ENCODE data around the gene CAMK2B. TPM values are rescaled to one million over a fixed set of nuclear protein-coding genes. Genes with fewer than 3 reads are reported as not detected.

Gene CAMK2B
- total RNA-seq, 1 experiment from 2014 or later = 0.13 TPM

DNA sequence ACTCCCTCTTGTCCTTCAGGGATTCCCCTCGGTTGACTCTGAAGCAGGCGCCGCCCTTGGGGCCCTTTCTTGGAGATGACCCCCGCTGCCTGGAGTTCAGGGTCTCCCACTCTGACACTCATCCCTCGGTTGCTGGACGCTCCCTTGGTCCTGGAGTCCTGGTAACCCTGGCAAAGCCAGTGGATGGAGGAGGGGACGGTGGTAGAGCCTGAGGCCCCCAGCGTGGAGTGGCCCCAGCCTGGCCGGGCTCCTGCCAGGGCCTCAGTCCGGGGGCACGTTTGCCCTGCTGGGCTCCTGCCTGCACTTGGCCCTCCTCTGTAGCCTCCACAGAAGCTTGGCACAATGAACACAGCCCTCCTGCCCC lies 9.3 kb upstream of the CAMK2B start:
- in situ Hi-C loops (cut with HindIII; ENCODE audit: low pct_unique_long_range_greater_than_20kb, low sequenced_read_pairs) = no loop called here
- no peak for DNase-seq (ENCODE audit: low read depth, low spot score)

DNA sequence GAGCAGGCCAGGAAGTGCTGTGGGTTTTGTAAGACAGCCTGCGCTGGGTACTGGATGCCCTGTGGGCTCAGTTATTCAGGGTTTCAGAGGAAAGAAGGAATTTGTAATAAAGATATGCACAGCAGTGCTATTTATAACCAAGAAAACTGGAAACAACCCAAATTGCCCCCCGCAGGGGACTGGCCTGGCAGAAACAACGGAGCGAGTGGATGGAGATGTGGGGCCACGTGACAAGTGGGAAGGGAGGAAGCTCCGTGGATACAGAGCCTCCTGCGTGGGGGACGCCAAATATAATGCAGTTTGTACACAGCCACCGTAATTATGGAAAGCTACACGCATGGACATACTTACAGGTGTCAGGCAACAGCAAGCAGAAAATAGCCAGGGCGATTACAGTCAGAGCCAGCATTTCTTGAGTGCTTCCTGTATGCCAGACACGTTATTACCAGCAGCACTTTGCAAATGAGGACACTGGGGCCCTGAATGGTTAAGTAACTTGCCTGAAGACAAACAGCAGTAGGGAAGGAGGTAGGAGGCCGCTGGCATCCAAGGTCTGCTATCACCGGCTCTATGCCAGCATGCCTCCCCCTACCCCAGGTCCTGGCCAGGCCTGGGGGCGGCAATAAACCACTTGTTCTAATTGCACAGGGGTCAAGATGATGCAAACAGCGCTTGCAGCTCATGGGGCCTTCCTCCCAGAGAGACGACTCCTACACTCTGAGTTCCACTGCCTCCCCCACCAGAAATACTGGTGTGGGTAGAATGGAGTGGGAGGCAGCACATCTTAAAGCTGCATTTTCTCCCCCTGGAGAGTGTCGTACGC lies 8.7 kb upstream of the CAMK2B start:
- in situ Hi-C loops (cut with HindIII; ENCODE audit: low pct_unique_long_range_greater_than_20kb, low sequenced_read_pairs) = no loop called here

DNA sequence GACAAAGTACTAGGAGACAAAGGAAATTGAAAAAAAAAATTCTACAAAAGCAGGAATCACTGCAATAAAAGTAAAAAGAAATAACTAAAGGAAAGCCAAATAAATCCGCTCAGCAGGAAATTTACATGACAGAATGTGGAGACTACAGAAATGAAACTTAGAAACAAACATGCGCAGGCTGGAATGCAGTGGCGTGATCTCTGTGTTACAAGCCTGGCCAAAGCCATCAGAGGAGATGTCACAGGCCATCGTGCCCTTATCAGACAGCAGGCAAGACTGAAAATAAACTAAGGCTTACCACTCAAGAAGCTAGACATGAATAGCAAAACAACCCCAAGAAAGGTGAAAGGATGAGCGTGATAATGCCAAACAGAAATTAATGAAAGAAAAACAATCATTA lies 6.3 kb upstream of the CAMK2B start:
- in situ Hi-C loops (cut with HindIII; ENCODE audit: low pct_unique_long_range_greater_than_20kb, low sequenced_read_pairs) = no loop called here
- no peak for DNase-seq (ENCODE audit: low read depth, low spot score)

More for the DNA sequence above, 8.7 kb upstream of the CAMK2B start:
- DNase-seq (ENCODE audit: low read depth, low spot score) = no peak

DNA sequence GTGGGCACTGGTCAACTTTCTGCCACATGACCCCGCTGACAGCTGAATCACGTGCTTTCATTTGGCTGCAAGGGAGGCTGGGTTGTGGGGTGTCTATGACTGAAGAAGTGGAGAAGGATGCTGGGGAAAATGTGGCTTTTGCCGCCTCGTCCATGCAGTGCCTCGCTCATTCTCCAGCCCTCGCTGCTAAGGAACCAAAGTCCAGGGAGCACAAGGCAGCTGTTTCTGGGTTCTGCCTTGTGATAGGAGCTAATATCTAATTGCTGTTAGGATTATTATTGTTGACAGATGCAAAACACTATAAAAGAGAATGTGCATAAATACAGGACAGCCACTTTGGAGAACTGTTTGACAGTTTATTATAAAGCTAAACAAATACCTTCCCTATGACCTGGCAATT lies 4.9 kb upstream of the CAMK2B start:
- in situ Hi-C loops (cut with HindIII; ENCODE audit: low pct_unique_long_range_greater_than_20kb, low sequenced_read_pairs) = no loop called here
- DNase-seq (ENCODE audit: low read depth, low spot score) = no peak

DNA sequence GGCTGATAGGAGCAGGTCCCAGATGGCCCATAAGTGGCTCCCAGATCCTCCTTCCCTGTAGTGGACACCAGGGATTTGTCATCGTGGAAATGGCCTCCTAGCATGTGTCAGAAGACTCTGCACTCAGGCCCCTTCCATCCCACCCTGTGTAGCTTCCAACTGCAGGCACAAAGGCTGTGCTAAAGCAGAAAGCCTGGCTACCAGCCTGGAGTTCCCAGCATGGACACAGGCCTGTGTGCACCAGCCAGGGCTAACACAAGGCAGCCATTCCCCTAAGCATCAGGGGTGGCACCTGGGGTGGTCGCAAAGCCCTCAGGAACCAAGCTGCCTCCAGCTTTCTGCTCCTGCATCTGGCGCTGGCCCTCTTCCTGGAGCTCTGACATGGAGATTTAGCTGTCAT lies 4.5 kb upstream of the CAMK2B start:
- no peak for DNase-seq (ENCODE audit: low read depth, low spot score)
- in situ Hi-C loops (cut with HindIII; ENCODE audit: low pct_unique_long_range_greater_than_20kb, low sequenced_read_pairs) = no loop called here

DNA sequence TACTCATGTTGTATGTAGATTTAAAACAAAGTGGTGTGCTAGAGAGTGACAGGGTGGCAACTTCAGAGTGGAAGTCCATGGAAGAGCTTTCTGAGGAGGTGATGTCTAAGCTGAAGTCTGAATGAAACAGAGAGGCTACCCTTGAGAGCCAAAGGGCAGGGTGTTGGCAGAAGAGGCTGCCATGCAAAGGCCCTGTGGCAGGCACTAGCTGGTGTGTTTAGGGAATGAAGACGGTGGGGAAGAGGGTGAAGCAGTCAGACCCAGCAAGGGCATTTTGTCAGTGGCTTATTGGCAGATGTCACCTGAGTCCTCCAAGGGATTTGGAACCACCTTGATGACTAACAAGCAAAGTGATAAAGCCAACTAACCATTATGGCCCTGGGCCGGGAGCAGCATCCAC lies 3.7 kb upstream of the CAMK2B start:
- in situ Hi-C loops (cut with HindIII; ENCODE audit: low pct_unique_long_range_greater_than_20kb, low sequenced_read_pairs) = no loop called here
- no peak for DNase-seq (ENCODE audit: low read depth, low spot score)

DNA sequence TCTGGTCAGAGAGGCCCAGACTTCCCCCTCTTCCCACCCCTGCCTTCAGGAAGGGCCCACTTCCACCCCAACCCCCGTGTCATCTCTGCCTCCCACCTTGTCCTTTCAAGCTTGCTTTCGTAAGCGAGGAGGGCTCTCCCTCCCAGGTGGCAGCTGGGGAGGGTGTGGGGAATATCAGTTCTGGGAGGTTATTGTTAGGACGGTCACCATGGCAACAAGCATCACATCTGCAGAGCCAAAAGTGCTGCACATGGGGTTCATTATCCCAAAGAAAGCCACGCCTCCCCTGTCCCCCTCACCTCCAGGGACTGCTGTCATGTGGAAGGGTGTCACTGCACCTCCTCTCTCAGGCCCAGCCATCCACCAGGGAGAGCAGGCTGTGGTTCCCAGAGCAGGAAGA lies 2.6 kb upstream of the CAMK2B start:
- in situ Hi-C loops (cut with HindIII; ENCODE audit: low pct_unique_long_range_greater_than_20kb, low sequenced_read_pairs) = no loop called here

DNA sequence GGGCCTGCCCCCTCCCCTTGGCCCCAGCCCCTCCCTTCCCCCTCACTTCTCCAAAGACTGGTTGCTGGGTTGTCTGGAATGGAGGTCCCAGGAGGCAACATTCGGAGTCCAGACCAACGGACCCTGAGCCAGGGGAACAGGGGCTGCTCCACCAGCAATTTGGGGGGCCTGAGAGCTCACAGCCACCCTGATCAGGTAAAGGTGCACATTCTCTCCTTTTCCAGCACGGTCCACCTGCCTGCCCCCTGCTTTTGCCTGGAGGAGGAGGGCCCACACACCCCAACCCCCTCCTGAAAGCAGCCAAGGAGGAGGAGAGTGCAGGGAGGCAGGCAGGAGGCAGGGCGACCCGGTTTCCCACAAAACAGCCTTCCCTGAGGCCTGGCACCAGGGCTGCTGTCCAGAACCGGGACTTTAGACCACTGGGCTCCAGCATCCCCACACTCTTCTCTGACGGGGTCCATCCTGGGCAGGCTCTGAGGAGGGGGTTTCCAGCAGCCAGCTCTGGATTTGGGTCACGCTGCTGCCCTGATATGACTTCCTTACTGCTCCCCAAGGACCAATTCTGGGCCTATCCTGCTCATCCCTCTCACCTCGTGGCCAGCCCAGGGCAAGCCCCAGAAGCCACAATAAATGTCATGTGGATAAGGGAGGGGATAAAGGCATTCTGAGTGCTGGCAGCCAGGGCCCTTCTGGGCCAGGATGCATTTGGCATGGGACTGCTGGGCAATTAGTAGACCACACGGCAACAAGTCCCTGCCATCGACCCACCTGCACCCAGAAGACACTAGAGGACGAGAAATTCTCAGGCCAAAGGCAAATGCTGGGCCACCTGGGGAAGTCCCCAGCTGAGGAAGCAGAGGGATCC lies 1.1 kb upstream of the CAMK2B start:
- in situ Hi-C loops (cut with HindIII; ENCODE audit: low pct_unique_long_range_greater_than_20kb, low sequenced_read_pairs) = no loop called here
- peak; percentile 24 for DNase-seq (ENCODE audit: low read depth, low spot score)

More for the DNA sequence above, 2.6 kb upstream of the CAMK2B start:
- DNase-seq (ENCODE audit: low read depth, low spot score) = no peak

DNA sequence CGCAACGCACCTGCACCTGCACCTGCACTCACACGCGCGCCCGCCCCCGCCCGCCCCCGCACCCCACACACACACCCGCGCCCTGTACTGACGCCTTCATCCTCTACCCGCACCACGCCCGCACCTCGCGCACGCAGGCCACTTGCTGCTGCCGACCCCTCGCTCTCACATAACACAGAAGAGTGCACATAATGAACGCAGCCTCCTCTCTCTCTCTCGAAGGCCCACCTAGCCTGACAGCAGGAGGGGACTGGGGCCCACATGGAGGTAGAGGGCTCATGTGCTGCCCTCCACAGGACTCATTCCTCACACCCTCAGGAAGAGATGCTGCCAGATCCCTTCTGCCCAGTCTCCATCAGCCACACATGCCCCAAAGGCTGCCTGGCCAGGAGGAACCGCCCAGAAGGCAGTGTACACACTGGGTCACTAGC lies 432 bp upstream of the CAMK2B start:
- in situ Hi-C loops (cut with HindIII; ENCODE audit: low pct_unique_long_range_greater_than_20kb, low sequenced_read_pairs) = no loop called here
- peak; percentile 15 for DNase-seq (ENCODE audit: low read depth, low spot score)

DNA sequence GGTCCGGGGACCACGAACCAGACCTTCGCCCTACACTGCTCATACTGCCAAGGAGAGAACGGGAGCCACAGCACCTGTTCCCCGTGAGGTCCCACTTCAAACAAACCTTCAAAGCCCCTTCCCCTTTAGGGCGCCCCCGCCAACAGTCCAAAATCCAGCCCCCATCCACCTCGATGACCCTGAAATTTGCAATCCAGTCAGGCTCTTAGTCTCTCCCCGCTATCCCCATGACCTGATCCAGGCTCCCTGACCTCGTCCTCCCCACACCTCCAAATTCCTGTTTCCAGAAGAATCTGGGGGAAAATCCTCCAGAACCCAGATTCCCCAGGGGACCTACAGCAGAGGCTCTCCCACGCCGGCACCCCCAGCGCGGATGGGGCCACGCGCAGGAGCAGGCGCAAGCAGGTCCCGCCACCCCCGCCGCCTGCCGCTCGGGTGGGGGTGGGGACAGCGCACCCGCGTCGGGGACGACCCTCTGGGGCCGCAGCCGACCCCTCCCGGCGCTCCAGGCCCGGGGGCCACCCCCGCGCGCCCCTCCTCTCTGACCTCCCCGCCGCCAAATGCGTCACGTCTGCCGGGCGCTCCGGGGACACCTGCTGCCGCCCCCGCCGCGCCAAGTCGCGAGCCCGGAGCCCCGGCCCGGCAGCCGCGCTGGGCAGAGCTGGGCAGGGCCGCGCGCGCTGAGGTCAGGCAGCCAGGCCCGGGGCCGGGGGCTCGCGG lies 753 bp downstream of the CAMK2B start:
- in situ Hi-C loops (cut with HindIII; ENCODE audit: low pct_unique_long_range_greater_than_20kb, low sequenced_read_pairs) = no loop called here
- no peak for DNase-seq (ENCODE audit: low read depth, low spot score)

DNA sequence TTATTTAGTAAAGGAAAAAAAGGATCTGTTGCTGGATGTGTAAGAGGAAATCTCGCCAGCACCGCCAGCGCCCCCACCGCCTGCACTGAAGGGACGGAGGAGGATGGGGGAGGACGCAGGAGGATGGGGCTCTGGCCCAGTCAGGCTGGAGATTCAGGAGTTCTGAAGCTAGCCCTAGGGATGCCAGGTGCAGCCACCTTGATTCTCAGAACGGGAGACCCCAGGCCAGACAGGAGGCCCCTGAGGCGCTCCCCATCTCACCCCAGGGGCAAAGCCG lies 1.3 kb downstream of the CAMK2B start:
- in situ Hi-C loops (cut with HindIII; ENCODE audit: low pct_unique_long_range_greater_than_20kb, low sequenced_read_pairs) = no loop called here
- no peak for DNase-seq (ENCODE audit: low read depth, low spot score)

DNA sequence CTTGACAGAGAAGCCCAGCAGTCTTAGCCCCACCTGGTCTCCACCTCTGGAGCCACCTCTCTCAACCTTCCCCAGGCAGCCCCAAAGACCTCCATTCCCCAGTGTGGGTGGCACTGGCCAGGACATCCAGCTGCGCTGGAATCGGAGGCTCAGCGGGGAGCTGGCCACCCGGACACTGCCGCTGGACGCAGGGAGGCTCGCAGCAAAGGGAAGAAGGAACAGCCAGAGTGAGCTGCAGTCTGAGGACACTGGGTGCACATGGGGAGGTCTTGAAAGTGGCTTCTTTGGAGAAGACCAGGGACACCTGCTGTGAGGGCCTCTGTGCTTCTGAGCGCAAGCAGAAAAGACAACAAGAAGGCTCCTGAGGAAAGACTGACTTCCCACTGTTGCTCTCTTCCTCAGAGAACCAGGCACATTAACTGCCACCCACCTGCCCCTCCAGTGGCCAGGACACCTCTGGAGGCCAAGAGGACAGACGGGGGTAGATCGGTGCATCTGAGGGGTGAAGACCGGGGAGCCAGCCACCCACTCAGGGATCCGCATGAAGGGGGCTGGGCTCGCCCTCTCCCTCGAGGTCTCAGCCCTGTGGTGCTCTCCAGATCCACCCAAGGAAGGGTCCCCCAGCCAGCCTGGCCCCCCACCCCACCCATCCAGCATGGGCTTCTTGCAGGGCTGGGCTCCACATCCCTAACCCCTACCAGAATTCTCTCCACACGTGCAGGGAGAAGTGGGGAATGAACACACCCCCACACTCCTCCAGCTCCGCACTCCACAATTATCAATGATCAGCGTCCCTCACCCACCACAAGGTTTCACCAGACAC lies 1.8 kb downstream of the CAMK2B start:
- no peak for DNase-seq (ENCODE audit: low read depth, low spot score)
- in situ Hi-C loops (cut with HindIII; ENCODE audit: low pct_unique_long_range_greater_than_20kb, low sequenced_read_pairs) = no loop called here

DNA sequence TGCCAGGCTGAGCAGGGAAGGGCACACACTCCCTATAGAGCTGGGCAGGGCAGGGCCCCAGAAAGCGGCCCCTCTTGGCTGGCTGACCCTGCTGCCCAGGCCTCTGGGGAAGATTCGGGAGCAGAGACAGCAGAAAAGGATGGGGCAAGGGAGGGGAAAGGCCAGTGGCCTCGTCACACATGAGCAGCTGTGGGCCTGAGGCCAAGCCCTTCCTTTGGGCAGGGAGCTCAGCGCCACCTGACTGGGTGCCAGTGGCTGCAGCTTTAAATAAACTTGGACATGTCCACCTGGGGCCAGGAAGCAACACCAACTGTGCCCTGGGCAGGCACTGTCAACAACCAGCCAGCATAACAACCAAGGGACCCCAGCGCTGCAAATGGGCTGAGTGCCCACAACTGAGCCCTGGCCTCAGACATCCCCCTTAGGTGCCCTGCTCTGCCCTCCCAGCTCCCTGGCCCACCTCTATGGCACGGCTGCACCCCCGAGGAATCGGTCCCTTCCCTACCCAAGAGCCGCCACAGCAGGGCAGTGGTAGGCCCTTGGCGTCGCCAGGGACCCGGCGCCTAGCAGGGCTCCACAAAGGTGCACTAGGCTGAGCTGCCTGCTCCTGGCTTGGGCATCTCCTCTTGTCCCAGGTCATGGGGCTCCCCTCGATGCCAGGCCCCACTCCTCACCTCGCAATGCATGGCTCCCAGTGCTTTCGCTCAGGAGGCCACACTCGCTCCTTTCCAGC lies 2.6 kb downstream of the CAMK2B start:
- DNase-seq (ENCODE audit: low read depth, low spot score) = no peak

DNA sequence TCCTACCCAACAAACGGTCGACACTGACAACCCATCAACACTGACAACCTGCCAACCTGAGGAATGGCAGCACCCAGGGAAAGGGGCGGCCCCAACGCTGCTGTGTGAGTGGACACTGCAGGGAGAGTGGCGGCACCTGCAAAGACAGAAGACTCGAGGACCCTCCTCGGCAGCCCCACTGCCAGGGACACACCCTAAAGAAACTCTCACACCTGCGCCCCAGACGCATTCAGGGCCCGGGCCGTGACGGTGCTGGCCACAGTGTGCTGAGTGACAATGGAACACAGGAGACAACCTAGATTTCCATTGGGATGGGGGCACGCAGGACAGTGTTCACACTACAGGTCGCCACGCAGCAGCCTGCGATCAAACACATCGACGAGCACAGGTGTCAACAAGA lies 3.6 kb downstream of the CAMK2B start:
- DNase-seq (ENCODE audit: low read depth, low spot score) = no peak
- in situ Hi-C loops (cut with HindIII; ENCODE audit: low pct_unique_long_range_greater_than_20kb, low sequenced_read_pairs) = no loop called here

More for the DNA sequence above, 2.6 kb downstream of the CAMK2B start:
- in situ Hi-C loops (cut with HindIII; ENCODE audit: low pct_unique_long_range_greater_than_20kb, low sequenced_read_pairs) = no loop called here

DNA sequence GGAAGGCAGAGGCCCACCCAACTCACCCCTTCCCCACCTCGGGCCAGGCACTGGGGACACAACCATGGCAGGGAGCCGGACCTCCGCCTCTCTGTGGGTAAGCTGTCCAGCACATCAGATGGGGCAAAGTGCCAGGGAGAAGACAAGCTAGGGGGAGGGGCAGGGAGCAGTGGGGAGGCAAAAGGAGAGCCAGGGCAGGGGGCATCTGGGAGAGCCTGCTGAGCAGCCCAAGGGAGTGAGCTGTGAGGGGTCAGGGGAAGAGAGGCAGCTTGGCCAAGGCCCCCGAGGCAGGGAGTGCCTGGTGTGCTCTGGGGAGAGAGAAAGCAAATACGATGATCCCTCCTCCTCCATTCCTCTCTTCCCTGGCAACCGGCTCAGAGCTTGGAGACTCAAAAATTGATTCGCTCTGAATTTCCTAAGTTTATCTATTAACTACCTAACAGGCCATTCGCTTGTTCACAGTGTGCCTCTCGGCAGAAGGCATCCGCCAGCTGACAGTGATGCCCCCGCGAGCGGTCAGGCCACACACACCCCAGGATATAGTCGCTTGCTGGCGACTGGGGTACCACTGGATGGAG lies 4.5 kb downstream of the CAMK2B start:
- in situ Hi-C loops (cut with HindIII; ENCODE audit: low pct_unique_long_range_greater_than_20kb, low sequenced_read_pairs) = no loop called here
- DNase-seq (ENCODE audit: low read depth, low spot score) = no peak

DNA sequence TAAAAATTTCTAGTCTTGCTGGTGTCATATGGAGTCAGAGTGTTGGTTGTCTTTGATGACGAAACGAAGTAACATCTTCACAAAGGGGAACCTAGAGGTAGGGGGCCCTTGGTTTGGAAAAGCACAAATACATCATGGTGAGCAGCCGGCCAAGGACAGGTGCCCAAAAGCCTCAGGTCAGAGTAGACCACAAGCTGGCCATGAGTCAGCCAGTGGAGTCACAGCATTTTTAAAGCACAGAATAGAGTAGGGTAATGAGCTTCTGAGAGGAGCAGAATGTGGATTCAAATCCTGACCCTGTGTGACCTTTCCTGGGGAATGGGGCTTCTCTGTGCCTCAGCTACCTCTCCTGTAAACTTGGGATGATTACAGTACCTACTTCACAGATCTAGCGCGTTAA lies 5.3 kb downstream of the CAMK2B start:
- no peak for DNase-seq (ENCODE audit: low read depth, low spot score)

DNA sequence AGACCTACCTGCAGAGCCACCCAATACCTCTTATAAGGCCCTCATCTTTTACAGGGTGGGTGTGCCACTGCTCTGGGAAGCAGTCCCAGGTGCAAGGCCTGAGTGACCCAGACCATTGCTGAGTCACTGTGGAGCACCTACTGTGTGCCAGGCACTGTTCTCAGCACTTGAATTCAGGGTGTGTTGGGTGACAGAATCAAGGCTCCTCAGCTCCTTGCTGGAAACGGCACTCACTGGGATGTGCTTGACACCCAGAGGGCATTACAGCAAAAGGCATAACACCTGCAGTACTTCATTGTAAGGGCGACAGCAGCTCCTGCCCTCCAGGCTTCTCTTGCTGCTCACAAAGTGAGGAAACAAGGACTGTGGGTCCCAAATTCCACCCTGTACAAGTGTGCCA lies 7.1 kb downstream of the CAMK2B start:
- in situ Hi-C loops (cut with HindIII; ENCODE audit: low pct_unique_long_range_greater_than_20kb, low sequenced_read_pairs) = no loop called here
- DNase-seq (ENCODE audit: low read depth, low spot score) = no peak

More for the DNA sequence above, 5.3 kb downstream of the CAMK2B start:
- in situ Hi-C loops (cut with HindIII; ENCODE audit: low pct_unique_long_range_greater_than_20kb, low sequenced_read_pairs) = no loop called here

All from SK-MEL-5 (cell line).